Neural cell (in vitro differentiated cells): Measurements from ENCODE around the gene CAVIN1. TPM values are rescaled to one million over a fixed set of nuclear protein-coding genes. Genes with fewer than 3 reads are reported as not detected.

ENCODE experiments used
- H2AFZ ChIP-seq: fragments of 200-600, 300-800 bp; sonication (generic), shearing (Covaris generic); 2 replicates; pipeline ENCODE4 v1.6.0; 2014; ENCODE audit warnings: low read depth, mild to moderate bottlenecking, antibody characterized with exemption, low read length, moderate library complexity
- H3F3A ChIP-seq: fragments of 200-600 bp; shearing (Covaris generic); 2 replicates; pipeline ENCODE4 v1.6.1; 2016; ENCODE audit warnings: mild to moderate bottlenecking, moderate library complexity, mixed read lengths, antibody characterized with exemption, low read length; ENCODE audit not compliant: insufficient read depth, poor library complexity, severe bottlenecking
- H3K27ac ChIP-seq: fragments of 200-600, 300-800 bp; sonication (generic), shearing (Covaris generic); 2 replicates; pipeline ENCODE4 v1.5.1; 2014; ENCODE audit warnings: mild to moderate bottlenecking, low read length, moderate library complexity
- H3K27me3 ChIP-seq: fragments of 300-800, 200-600 bp; sonication (generic), shearing (Covaris generic); 2 replicates; pipeline ENCODE4 v1.6.0; 2014; ENCODE audit warnings: mild to moderate bottlenecking, low read depth, low read length, moderate library complexity; ENCODE audit not compliant: insufficient read depth
- H3K36me3 ChIP-seq: fragments of 300-800, 200-600 bp; sonication (generic), shearing (Covaris generic); 2 replicates; pipeline ENCODE4 v1.5.1; 2014; ENCODE audit warnings: mild to moderate bottlenecking, antibody characterized with exemption, low read length, moderate library complexity; ENCODE audit not compliant: insufficient read depth
- H3K4me2 ChIP-seq: fragments of 300-800, 200-600 bp; sonication (generic), shearing (Covaris generic); 2 replicates; pipeline ENCODE4 v1.6.0; 2014; ENCODE audit warnings: mild to moderate bottlenecking, low read length
- H3K4me3 ChIP-seq: fragments of 300-800, 200-600 bp; sonication (generic), shearing (Covaris generic); 2 replicates; pipeline ENCODE4 v1.5.1; 2014; ENCODE audit warnings: mild to moderate bottlenecking, low read length, moderate library complexity
- H3K79me2 ChIP-seq: fragments of 200-600 bp; shearing (Covaris generic); replicated peaks from 2 replicates; pipeline ENCODE4 v1.6.0; 2014; ENCODE audit warnings: mild to moderate bottlenecking, low read length, moderate library complexity; ENCODE audit not compliant: insufficient read depth
- H3K9ac ChIP-seq: fragments of 300-800, 200-600 bp; sonication (generic), shearing (Covaris generic); 2 replicates; pipeline ENCODE4 v1.6.1; 2016; ENCODE audit warnings: mild to moderate bottlenecking, low read length, mixed read lengths
- H3K9me2 ChIP-seq: fragments of 200-600 bp; shearing (Covaris generic); 2 replicates; pipeline ENCODE4 v1.6.1; 2016; ENCODE audit warnings: mild to moderate bottlenecking, low read length, mixed read lengths; ENCODE audit not compliant: insufficient read depth
- H3K9me3 ChIP-seq: fragments of 200-600, 300-800 bp; sonication (generic), shearing (Covaris generic); 2 replicates; pipeline ENCODE4 v1.6.1; 2016; ENCODE audit warnings: mild to moderate bottlenecking, mixed run types, low read length, moderate library complexity, mixed read lengths
- H4K20me1 ChIP-seq: fragments of 200-600 bp; shearing (Covaris generic); 2 replicates; pipeline ENCODE4 v1.6.1; 2016; ENCODE audit warnings: mild to moderate bottlenecking, mixed run types; ENCODE audit not compliant: insufficient read depth
- EP300 ChIP-seq: fragments of 450-650 bp; conservative IDR thresholded peaks from 2 replicates; pipeline ENCODE4 v1.6.1; 2014; ENCODE audit warnings: antibody characterized with exemption, mild to moderate bottlenecking, moderate library complexity; ENCODE audit not compliant: poor library complexity, severe bottlenecking
- EZH2 ChIP-seq: fragments of 200-600, 300-800 bp; shearing (Covaris generic), sonication (generic); IDR thresholded peaks from 2 replicates; pipeline ENCODE4 v1.6.1; 2014; ENCODE audit warnings: antibody characterized with exemption, low read length, borderline replicate concordance, mild to moderate bottlenecking; ENCODE audit not compliant: insufficient read depth, poor library complexity, severe bottlenecking
- MXI1 ChIP-seq: fragments of 450-650 bp; conservative IDR thresholded peaks from 2 replicates; pipeline ENCODE4 v1.6.1; 2014; ENCODE audit warnings: antibody characterized with exemption, mild to moderate bottlenecking; ENCODE audit not compliant: poor library complexity, severe bottlenecking
- POLR2AphosphoS5 ChIP-seq: IDR thresholded peaks from 2 replicates; pipeline ENCODE4 v1.6.1; 2012
- RAD21 ChIP-seq: fragments of 450-650 bp; conservative IDR thresholded peaks from 2 replicates; pipeline ENCODE4 v1.6.1; 2014; ENCODE audit warnings: antibody characterized with exemption, mild to moderate bottlenecking, moderate library complexity
- SMC3 ChIP-seq: fragments of 450-650 bp; conservative IDR thresholded peaks from 2 replicates; pipeline ENCODE4 v1.6.1; 2014; ENCODE audit warnings: antibody characterized with exemption, mild to moderate bottlenecking, moderate library complexity; ENCODE audit not compliant: poor library complexity
- TAF1 ChIP-seq: IDR thresholded peaks from 2 replicates; pipeline ENCODE4 v1.6.1; 2012; ENCODE audit warnings: low read depth
- polyA plus RNA-seq: library from polyadenylated mRNA; depleted of rRNA; stranded (reverse); fragments of >200 nt; gene quantifications from 2 replicates; pipeline ENCODE4 v1.2.3, GENCODE V29; 2014
- TF ChIP-seq, protein P1 (sequence below): fragments of 450-650 bp; IDR thresholded peaks from 2 replicates; pipeline ENCODE4 v1.5.1; 2014; ENCODE audit warnings: antibody characterized with exemption, mild to moderate bottlenecking, moderate library complexity; ENCODE audit not compliant: poor library complexity, severe bottlenecking
- TF ChIP-seq, protein P2 (sequence below): IDR thresholded peaks from 2 replicates; pipeline ENCODE4 v1.6.1; 2012; ENCODE audit warnings: borderline replicate concordance

Gene CAVIN1
- polyA plus RNA-seq, 1 donor from 2014 or later = 0.07 TPM

DNA sequence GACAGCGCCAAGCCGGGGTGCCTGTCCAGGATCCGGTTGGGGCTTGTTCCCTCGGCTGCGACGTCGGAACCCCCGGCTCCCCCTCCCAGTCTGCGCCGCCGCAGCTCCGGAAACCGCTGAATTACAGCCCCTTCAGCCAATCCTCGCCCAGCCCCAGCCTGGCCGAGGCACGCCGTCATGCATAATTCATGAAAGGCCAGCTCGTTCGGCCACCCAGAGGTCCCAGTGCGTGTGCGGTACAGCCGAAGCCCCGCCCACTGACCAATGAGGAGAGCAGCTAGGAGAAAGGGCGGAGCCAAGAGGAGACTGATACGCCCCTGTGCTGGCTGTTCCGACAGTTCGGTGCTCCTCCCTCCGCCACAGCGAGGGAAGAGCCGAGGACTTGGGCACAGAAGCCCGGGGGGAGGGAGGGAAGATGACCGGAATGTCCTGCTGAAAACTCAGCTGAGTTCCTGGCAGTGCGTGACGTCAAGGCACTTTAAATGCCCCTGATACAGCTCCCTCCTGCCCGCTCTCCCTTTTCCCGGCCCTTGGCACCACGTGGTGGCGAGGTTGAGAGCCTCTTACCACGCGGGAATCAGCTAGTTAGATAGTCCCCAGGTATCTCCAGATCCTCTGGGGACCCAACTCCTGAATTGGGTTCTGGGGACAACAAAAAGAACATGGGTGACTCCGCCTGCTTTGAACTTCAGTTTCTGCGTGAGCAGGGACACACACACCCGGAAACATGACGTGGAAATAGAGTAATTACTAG is 34.5 kb downstream of the CAVIN1 start, which contains the start of gene STAT3:
TSS of gene STAT3 (minus strand) at position 62 of the 754 bp plus-strand sequence. CDS start 39,926 bp downstream, outside the sequence.
- H3K79me2 ChIP-seq = peaks cover 34% of the 10 kb centered on the region
- H3F3A ChIP-seq = no peaks in the 10 kb centered on the region
- no peaks in the 10 kb centered on the region for H4K20me1 ChIP-seq
- no peaks in the 10 kb centered on the region for H3K9me3 ChIP-seq
- peak within 1 kb of the TSS; percentile 91 for H3K4me2 ChIP-seq
- H3K27ac ChIP-seq = peak within 1 kb of the TSS; percentile 87
- H3K9me2 ChIP-seq = no peaks in the 10 kb centered on the region
- peak within 1 kb of the TSS; percentile 85 for H2AFZ ChIP-seq
- TF ChIP-seq EZH2 = no peak
- TF ChIP-seq TAF1 = peak; percentile 79
- TF ChIP-seq RAD21 = peak; percentile 16
- peak; percentile 45 for TF ChIP-seq SMC3
- peak; percentile 69 for TF ChIP-seq MXI1
- peak; percentile 78 for TF ChIP-seq POLR2AphosphoS5
- TF ChIP-seq, protein P1, sequence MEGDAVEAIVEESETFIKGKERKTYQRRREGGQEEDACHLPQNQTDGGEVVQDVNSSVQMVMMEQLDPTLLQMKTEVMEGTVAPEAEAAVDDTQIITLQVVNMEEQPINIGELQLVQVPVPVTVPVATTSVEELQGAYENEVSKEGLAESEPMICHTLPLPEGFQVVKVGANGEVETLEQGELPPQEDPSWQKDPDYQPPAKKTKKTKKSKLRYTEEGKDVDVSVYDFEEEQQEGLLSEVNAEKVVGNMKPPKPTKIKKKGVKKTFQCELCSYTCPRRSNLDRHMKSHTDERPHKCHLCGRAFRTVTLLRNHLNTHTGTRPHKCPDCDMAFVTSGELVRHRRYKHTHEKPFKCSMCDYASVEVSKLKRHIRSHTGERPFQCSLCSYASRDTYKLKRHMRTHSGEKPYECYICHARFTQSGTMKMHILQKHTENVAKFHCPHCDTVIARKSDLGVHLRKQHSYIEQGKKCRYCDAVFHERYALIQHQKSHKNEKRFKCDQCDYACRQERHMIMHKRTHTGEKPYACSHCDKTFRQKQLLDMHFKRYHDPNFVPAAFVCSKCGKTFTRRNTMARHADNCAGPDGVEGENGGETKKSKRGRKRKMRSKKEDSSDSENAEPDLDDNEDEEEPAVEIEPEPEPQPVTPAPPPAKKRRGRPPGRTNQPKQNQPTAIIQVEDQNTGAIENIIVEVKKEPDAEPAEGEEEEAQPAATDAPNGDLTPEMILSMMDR = peak; percentile 38
- peak; percentile 100 for TF ChIP-seq EP300
- TF ChIP-seq, protein P2, sequence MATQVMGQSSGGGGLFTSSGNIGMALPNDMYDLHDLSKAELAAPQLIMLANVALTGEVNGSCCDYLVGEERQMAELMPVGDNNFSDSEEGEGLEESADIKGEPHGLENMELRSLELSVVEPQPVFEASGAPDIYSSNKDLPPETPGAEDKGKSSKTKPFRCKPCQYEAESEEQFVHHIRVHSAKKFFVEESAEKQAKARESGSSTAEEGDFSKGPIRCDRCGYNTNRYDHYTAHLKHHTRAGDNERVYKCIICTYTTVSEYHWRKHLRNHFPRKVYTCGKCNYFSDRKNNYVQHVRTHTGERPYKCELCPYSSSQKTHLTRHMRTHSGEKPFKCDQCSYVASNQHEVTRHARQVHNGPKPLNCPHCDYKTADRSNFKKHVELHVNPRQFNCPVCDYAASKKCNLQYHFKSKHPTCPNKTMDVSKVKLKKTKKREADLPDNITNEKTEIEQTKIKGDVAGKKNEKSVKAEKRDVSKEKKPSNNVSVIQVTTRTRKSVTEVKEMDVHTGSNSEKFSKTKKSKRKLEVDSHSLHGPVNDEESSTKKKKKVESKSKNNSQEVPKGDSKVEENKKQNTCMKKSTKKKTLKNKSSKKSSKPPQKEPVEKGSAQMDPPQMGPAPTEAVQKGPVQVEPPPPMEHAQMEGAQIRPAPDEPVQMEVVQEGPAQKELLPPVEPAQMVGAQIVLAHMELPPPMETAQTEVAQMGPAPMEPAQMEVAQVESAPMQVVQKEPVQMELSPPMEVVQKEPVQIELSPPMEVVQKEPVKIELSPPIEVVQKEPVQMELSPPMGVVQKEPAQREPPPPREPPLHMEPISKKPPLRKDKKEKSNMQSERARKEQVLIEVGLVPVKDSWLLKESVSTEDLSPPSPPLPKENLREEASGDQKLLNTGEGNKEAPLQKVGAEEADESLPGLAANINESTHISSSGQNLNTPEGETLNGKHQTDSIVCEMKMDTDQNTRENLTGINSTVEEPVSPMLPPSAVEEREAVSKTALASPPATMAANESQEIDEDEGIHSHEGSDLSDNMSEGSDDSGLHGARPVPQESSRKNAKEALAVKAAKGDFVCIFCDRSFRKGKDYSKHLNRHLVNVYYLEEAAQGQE = peak; percentile 50
- H3K9ac ChIP-seq = peak within 1 kb of the TSS; percentile 95
- H3K27me3 ChIP-seq = no peaks in the 10 kb centered on the region
- H3K36me3 ChIP-seq = no peaks in the 10 kb centered on the region
- H3K4me3 ChIP-seq = peak within 1 kb of the TSS; percentile 98

DNA sequence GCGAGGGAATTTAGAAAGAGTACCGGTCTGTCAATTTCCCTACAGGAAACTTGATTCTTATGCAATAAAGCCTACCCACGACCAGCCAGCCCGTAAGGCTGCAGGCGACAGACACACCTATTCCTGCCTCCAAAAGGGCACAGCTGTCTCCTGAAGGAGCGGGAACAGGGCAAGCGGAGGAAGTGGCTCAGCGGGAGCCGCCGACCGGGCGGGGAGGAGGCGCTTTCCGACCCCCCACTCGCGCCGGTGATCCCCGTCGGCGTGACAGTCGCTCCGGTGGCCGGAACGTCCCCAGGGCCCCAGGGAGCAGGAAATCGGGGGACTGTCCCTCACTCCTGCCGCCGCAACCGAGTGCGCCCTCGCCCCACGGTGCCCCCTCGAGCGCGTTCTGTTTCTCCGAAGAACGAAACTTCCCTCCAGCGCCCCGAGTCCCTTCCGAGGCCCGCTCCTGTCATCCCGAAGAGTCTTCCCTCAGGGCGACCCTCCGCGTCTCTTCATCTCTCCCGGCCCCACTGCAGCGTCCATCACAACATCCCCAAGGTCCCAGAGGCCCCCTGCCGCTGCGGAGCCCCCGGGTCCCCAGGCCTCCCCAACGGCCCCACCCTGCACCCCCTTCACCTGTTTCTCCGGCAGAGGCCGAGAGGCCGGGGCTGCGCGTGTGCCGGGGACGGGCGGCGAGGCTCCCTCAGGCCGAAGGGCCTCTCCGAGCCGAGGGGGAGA is 35.2 kb downstream of the CAVIN1 start:
- Histone ChIP-seq H4K20me1 (no peaks in the 10 kb centered on the region), H3F3A (no peaks in the 10 kb centered on the region), H3K9ac (peak overlapping the region; percentile 95), H3K27ac (peak overlapping the region; percentile 87), H3K27me3 (no peaks in the 10 kb centered on the region), H3K9me2 (no peaks in the 10 kb centered on the region), H3K36me3 (no peaks in the 10 kb centered on the region), H3K79me2 (peaks cover 34% of the 10 kb centered on the region), H3K9me3 (no peaks in the 10 kb centered on the region), H3K4me2 (peak overlapping the region; percentile 91), H2AFZ (peak overlapping the region; percentile 85), H3K4me3 (peak overlapping the region; percentile 98)
- TF ChIP-seq RAD21 (no peak), MXI1 (peak; percentile 15), EP300 (no peak), SMC3 (no peak)
